Measurements from ENCODE around the gene MAFF. TPM values are rescaled to one million over a fixed set of nuclear protein-coding genes. Genes with fewer than 3 reads are reported as not detected.

The MAFF gene
- total RNA-seq, 1 experiment from 2014 or later, result 5.8 TPM

- peak overlapping the region in 2 of 3 experiments; percentile 42 to 79; a peak in 3 of 7 replicates for H3K27ac Mint-ChIP-seq
- Histone ChIP-seq H2AFZ (ENCODE audit: low read length) (no peak overlapping the region), H3K27ac (ENCODE audit: insufficient read length, low read depth, low read length) (no peak overlapping the region), H3K4me1 (ENCODE audit: insufficient read depth, low read length) (no peaks in the 10 kb centered on the region), H3K9me3 (ENCODE audit: control insufficient read depth, low read depth, low read length) (no peaks in the 10 kb centered on the region), H4K91ac (ENCODE audit: insufficient read length, low read depth, low read length) (no peak overlapping the region), H4K8ac (replicated peaks; ENCODE audit: insufficient read length, low read depth, low read length) (no peak overlapping the region), H2BK12ac (ENCODE audit: insufficient read length, low read depth, low read length) (no peak overlapping the region), H2BK120ac (ENCODE audit: low read depth, low read length, poor library complexity, severe bottlenecking) (no peak overlapping the region), H3K4ac (ENCODE audit: low read depth, low read length) (no peak overlapping the region), H3K18ac (ENCODE audit: insufficient read length, low read depth, low read length) (no peak overlapping the region), H4K5ac (ENCODE audit: insufficient read length, low read depth, low read length) (no peak overlapping the region), H2AK5ac (ENCODE audit: insufficient read length, low read length) (no peak overlapping the region), H2BK20ac (ENCODE audit: low read depth, low read length, poor library complexity, severe bottlenecking) (no peak overlapping the region), H2BK5ac (ENCODE audit: insufficient read length, low read length) (no peak overlapping the region), H3K23me2 (ENCODE audit: insufficient read length, low read depth, low read length, poor library complexity, severe bottlenecking) (no peaks in the 10 kb centered on the region), H3K4me2 (ENCODE audit: insufficient read depth, insufficient read length, low read length) (no peak overlapping the region), H3K27me3 (ENCODE audit: insufficient read depth, low read length) (no peaks in the 10 kb centered on the region), H4K20me1 (ENCODE audit: control insufficient read depth, insufficient read depth, insufficient read length) (peaks cover 2% of the 10 kb centered on the region), H2BK15ac (ENCODE audit: low read depth, low read length) (no peak overlapping the region), H3K56ac (ENCODE audit: insufficient read length, low read depth, low read length) (no peak overlapping the region), H3T11ph (ENCODE audit: low read length) (no peak overlapping the region), H3K79me1 (ENCODE audit: insufficient read depth, low read depth, low read length, poor library complexity, severe bottlenecking) (peaks cover 5% of the 10 kb centered on the region), H3K79me2 (ENCODE audit: insufficient read depth, low read length) (no peaks in the 10 kb centered on the region; the same call in 1 of the 2 replicates), H3K14ac (ENCODE audit: insufficient read depth, low read length) (no peak overlapping the region), H3K9ac (ENCODE audit: extremely low read depth, insufficient read length, low read length) (no peak overlapping the region), H3K23ac (ENCODE audit: insufficient read length, low read depth, low read length) (no peak overlapping the region)
- peaks cover 0 to 11% (median 1%) of the 10 kb centered on the region in 3 experiments; a peak in 4 of 7 replicates for H3K36me3 Mint-ChIP-seq (ENCODE audit: insufficient read depth in 1 of 3, low read depth in 3 of 3)
- no peak overlapping the region for H3K4me3 Mint-ChIP-seq
- no CpG with 5 or more reads among the region's 8 CpGs for WGBS (ENCODE audit: extremely low coverage, insufficient read length, low lambda C conversion rate)
- H3K4me1 Mint-ChIP-seq, result peaks cover 25 to 41% of the 10 kb centered on the region in 2 experiments
- H3K27me3 Mint-ChIP-seq (ENCODE audit: low read depth), result no peaks in the 10 kb centered on the region
- TF ChIP-seq, protein P1, sequence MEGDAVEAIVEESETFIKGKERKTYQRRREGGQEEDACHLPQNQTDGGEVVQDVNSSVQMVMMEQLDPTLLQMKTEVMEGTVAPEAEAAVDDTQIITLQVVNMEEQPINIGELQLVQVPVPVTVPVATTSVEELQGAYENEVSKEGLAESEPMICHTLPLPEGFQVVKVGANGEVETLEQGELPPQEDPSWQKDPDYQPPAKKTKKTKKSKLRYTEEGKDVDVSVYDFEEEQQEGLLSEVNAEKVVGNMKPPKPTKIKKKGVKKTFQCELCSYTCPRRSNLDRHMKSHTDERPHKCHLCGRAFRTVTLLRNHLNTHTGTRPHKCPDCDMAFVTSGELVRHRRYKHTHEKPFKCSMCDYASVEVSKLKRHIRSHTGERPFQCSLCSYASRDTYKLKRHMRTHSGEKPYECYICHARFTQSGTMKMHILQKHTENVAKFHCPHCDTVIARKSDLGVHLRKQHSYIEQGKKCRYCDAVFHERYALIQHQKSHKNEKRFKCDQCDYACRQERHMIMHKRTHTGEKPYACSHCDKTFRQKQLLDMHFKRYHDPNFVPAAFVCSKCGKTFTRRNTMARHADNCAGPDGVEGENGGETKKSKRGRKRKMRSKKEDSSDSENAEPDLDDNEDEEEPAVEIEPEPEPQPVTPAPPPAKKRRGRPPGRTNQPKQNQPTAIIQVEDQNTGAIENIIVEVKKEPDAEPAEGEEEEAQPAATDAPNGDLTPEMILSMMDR (conservative IDR thresholded peaks at IDR 0.05), result no peak
- no peaks in the 10 kb centered on the region for H3K9me3 Mint-ChIP-seq
- DNase-seq, result no peak
Measured at GRCh38 chr22:38259370-38259769, 57.6 kb downstream of the MAFF start.
